ENCODE data around the gene TNS1. TPM values are rescaled to one million over a fixed set of nuclear protein-coding genes. Genes with fewer than 3 reads are reported as not detected.

The TNS1 gene
- polyA plus RNA-seq, 1 of the 3 experiments (the other 2 are of a cell fraction), result 12.1 TPM

GRCh38 chr2:217916504-217917254, 86.1 kb downstream of the TNS1 start (continued):
- no peak for TF ChIP-seq TAF1 (IDR thresholded peaks at IDR 0.05; ENCODE audit: borderline replicate concordance, low read depth, low read length)
- TF ChIP-seq GATA2 (CRISPR knock-in tag; IDR thresholded peaks at IDR 0.05), result no peak
- TF ChIP-seq FOXJ3 (CRISPR knock-in tag; IDR thresholded peaks at IDR 0.05), result no peak
- no peak for TF ChIP-seq NFIC (IDR thresholded peaks at IDR 0.05; ENCODE audit: borderline replicate concordance)

- Histone ChIP-seq H4K20me1 (ENCODE audit: insufficient read depth) (peaks cover 31% of the 10 kb centered on the region), H3K79me2 (ENCODE audit: insufficient read depth) (peaks cover 100% of the 10 kb centered on the region), H3K4me1 (ENCODE audit: control insufficient read depth in 1 of 2, insufficient read depth in 2 of 2, low read depth in 1 of 2, low read length in 1 of 2) (peaks cover 39 to 62% of the 10 kb centered on the region in 2 experiments), H3K4me2 (no peak overlapping the region), H3K9ac (no peak overlapping the region), H3K27ac (ENCODE audit: low read depth in 2 of 2, low read length in 1 of 2) (no peak overlapping the region; a peak in 1 of 4 replicates), H3K4me3 (ENCODE audit: low read depth in 2 of 2, low read length in 1 of 2) (no peak overlapping the region), H3K27me3 (ENCODE audit: insufficient read depth) (no peaks in the 10 kb centered on the region), H3K9me2 (no peaks in the 10 kb centered on the region), H3F3A (replicated peaks; ENCODE audit: insufficient read depth) (peaks cover 5% of the 10 kb centered on the region), H3K9me3 (no peaks in the 10 kb centered on the region), H3K36me3 (replicated peaks in 1 of 2; ENCODE audit: control insufficient read depth in 1 of 2, insufficient read depth in 2 of 2, low read length in 1 of 2) (peaks cover 3 to 24% of the 10 kb centered on the region in 2 experiments), H2AFZ (ENCODE audit: low read depth) (no peak overlapping the region)
- ChIA-PET POLR2A (no interaction called here), CTCF (interaction anchor here (0.9 to 1.3 kb wide), 3 partner anchors 124 to 131 kb away, joined by 3 read pairs; no protein-coding TSS in a partner anchor)
- TF ChIP-seq USF2 (IDR thresholded peaks at IDR 0.05; ENCODE audit: borderline replicate concordance, low read depth, low read length) (no peak), RAD21 (IDR thresholded peaks at IDR 0.05; ENCODE audit: low read length) (no peak), GABPA (IDR thresholded peaks at IDR 0.05; ENCODE audit: low read depth) (no peak), FOXJ3 (CRISPR knock-in tag; IDR thresholded peaks at IDR 0.05) (no peak), GATA2 (CRISPR knock-in tag; IDR thresholded peaks at IDR 0.05) (no peak), TAF1 (IDR thresholded peaks at IDR 0.05; ENCODE audit: borderline replicate concordance, low read depth, low read length) (no peak), POLR2AphosphoS5 (IDR thresholded peaks at IDR 0.05; ENCODE audit: low read depth, low read length) (no peak)
- no peak for DNase-seq
- 89% methylated on average over 4 of the region's 5 CpGs for WGBS (ENCODE audit: low lambda C conversion rate)
Measured at GRCh38 chr2:217915706-217916105, 87.1 kb downstream of the TNS1 start.

- ChIA-PET POLR2A (no interaction called here), CTCF (interaction anchor here (0.6 to 1.3 kb wide), 4 partner anchors 13 to 130 kb away, joined by 3 to 4 read pairs (median 3); no protein-coding TSS in a partner anchor)
- TF ChIP-seq IRF3 (IDR thresholded peaks at IDR 0.05; ENCODE audit: low read depth, low read length) (no peak), NRF1 (IDR thresholded peaks at IDR 0.05; ENCODE audit: low read depth, low read length) (no peak), USF2 (IDR thresholded peaks at IDR 0.05; ENCODE audit: borderline replicate concordance, low read depth, low read length) (no peak), USF1 (IDR thresholded peaks at IDR 0.05; ENCODE audit: borderline replicate concordance, low read depth) (no peak), TEAD4 (IDR thresholded peaks at IDR 0.05; ENCODE audit: borderline replicate concordance, insufficient read depth) (no peak), EP300 (IDR thresholded peaks at IDR 0.05; ENCODE audit: borderline replicate concordance in 1 of 2, low read depth in 1 of 2, low read length in 1 of 2) (no peak), RCOR1 (IDR thresholded peaks at IDR 0.05; ENCODE audit: low read length) (no peak), MEF2A (IDR thresholded peaks at IDR 0.05; ENCODE audit: borderline replicate concordance, low read depth) (no peak), RXRA (IDR thresholded peaks at IDR 0.05; ENCODE audit: borderline replicate concordance, low read depth) (no peak), FOSL2 (IDR thresholded peaks at IDR 0.05; ENCODE audit: borderline replicate concordance, low read depth) (no peak), RFX5 (IDR thresholded peaks at IDR 0.05; ENCODE audit: low read length) (no peak), CHD2 (IDR thresholded peaks at IDR 0.05; ENCODE audit: low read length, partially characterized antibody) (no peak), FOXJ3 (CRISPR knock-in tag; IDR thresholded peaks at IDR 0.05) (no peak), SMC3 (IDR thresholded peaks at IDR 0.05; ENCODE audit: low read depth, low read length) (no peak), TAF1 (IDR thresholded peaks at IDR 0.05; ENCODE audit: borderline replicate concordance, low read depth, low read length) (no peak), RAD21 (IDR thresholded peaks at IDR 0.05; ENCODE audit: low read length) (no peak)
- no peak overlapping the region for H3K27ac ChIP-seq (ENCODE audit: low read depth in 2 of 2, low read length in 1 of 2)
- no peak overlapping the region for H3K4me3 ChIP-seq (ENCODE audit: low read depth in 2 of 2, low read length in 1 of 2)
- no peak overlapping the region for H3K4me2 ChIP-seq
- peaks cover 100% of the 10 kb centered on the region for H3K79me2 ChIP-seq (ENCODE audit: insufficient read depth)
- H3K9ac ChIP-seq, result no peak overlapping the region
- H2AFZ ChIP-seq (ENCODE audit: low read depth), result no peak overlapping the region
- 90% methylated on average over 9 of the region's 9 CpGs for WGBS (ENCODE audit: low lambda C conversion rate)
- peaks cover 3 to 24% of the 10 kb centered on the region in 2 experiments for H3K36me3 ChIP-seq (replicated peaks in 1 of 2; ENCODE audit: control insufficient read depth in 1 of 2, insufficient read depth in 2 of 2, low read length in 1 of 2)
- DNase-seq, result no peak
- H3K9me3 ChIP-seq, result no peaks in the 10 kb centered on the region
- H3K9me2 ChIP-seq, result no peaks in the 10 kb centered on the region
- H3K27me3 ChIP-seq (ENCODE audit: insufficient read depth), result no peaks in the 10 kb centered on the region
- H4K20me1 ChIP-seq (ENCODE audit: insufficient read depth), result peaks cover 39% of the 10 kb centered on the region
- peaks cover 32 to 62% of the 10 kb centered on the region in 2 experiments; a peak in 3 of 4 replicates for H3K4me1 ChIP-seq (ENCODE audit: control insufficient read depth in 1 of 2, insufficient read depth in 2 of 2, low read depth in 1 of 2, low read length in 1 of 2)
- no peaks in the 10 kb centered on the region for H3F3A ChIP-seq (replicated peaks; ENCODE audit: insufficient read depth)
Measured at GRCh38 chr2:217914878-217915277, 87.9 kb downstream of the TNS1 start.
